ENCODE data around the gene GALNT16.

DNA sequence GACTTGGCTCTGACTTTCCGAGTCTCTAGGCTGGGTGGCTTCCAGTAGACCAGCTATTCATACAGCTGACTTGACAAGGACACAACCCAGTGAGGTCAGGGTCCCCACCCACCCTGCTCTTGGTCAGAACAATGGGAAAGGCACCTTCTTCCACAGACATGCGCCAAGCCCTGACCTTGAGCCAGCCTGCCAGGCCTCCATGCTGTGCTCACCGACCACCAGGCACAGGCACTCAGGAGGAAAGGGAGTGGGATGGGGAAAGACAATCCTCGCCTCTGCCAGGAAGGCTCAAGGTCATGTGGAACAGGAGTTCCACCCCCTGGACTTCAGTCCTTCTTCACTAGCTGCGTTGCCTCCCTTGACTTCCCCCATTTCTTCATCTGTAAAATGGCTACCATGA is 31.4 kb downstream of the GALNT16 start:
- TF ChIP-seq POLR2AphosphoS5 (IDR thresholded peaks at IDR 0.05; ENCODE audit: low read depth, low read length), result no peak
- TF ChIP-seq, protein P1, sequence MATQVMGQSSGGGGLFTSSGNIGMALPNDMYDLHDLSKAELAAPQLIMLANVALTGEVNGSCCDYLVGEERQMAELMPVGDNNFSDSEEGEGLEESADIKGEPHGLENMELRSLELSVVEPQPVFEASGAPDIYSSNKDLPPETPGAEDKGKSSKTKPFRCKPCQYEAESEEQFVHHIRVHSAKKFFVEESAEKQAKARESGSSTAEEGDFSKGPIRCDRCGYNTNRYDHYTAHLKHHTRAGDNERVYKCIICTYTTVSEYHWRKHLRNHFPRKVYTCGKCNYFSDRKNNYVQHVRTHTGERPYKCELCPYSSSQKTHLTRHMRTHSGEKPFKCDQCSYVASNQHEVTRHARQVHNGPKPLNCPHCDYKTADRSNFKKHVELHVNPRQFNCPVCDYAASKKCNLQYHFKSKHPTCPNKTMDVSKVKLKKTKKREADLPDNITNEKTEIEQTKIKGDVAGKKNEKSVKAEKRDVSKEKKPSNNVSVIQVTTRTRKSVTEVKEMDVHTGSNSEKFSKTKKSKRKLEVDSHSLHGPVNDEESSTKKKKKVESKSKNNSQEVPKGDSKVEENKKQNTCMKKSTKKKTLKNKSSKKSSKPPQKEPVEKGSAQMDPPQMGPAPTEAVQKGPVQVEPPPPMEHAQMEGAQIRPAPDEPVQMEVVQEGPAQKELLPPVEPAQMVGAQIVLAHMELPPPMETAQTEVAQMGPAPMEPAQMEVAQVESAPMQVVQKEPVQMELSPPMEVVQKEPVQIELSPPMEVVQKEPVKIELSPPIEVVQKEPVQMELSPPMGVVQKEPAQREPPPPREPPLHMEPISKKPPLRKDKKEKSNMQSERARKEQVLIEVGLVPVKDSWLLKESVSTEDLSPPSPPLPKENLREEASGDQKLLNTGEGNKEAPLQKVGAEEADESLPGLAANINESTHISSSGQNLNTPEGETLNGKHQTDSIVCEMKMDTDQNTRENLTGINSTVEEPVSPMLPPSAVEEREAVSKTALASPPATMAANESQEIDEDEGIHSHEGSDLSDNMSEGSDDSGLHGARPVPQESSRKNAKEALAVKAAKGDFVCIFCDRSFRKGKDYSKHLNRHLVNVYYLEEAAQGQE (IDR thresholded peaks at IDR 0.05; ENCODE audit: insufficient read depth in 1 of 2, low read depth in 2 of 2, low read length in 2 of 2), result no peak
- TF ChIP-seq SIN3A (IDR thresholded peaks at IDR 0.05; ENCODE audit: borderline replicate concordance, insufficient read depth, low read length), result no peak
- no peak for TF ChIP-seq TAF1 (IDR thresholded peaks at IDR 0.05; ENCODE audit: borderline replicate concordance, insufficient read depth, low read length)

Measured in PFSK-1 (cell line).